Bronchial epithelial cell (primary cell): ENCODE measurements around the gene ASPSCR1. TPM values are rescaled to one million over a fixed set of nuclear protein-coding genes. Genes with fewer than 3 reads are reported as not detected.

Experiments used
- DNase-seq: peaks from one replicate; pipeline ENCODE4 v3.0.0-alpha.2; 2010; ENCODE audit warnings: low read depth
- FAIRE-seq: peaks from 2 replicates; lab custom pipeline; 2011; peaks lifted over from hg19 to GRCh38; lab: Jason Lieb, UNC
- H3K27me3 ChIP-seq: 2 replicates; pipeline ENCODE4 v1.5.1; 2011; ENCODE audit warnings: low read length; ENCODE audit not compliant: control insufficient read depth, insufficient read depth
- H3K36me3 ChIP-seq: 2 replicates; pipeline ENCODE4 v1.5.1; 2011; ENCODE audit warnings: low read length; ENCODE audit not compliant: control insufficient read depth, insufficient read depth
- H3K4me3 ChIP-seq: 2 replicates; pipeline ENCODE4 v1.5.1; 2011; ENCODE audit warnings: mild to moderate bottlenecking, low read depth, low read length, control low read depth
- CTCF ChIP-seq: IDR thresholded peaks from 2 replicates; pipeline ENCODE4 v1.5.1; 2011; ENCODE audit warnings: mild to moderate bottlenecking, moderate library complexity, low read length, control low read depth, inconsistent platforms; ENCODE audit not compliant: insufficient read depth, severe bottlenecking
- total RNA-seq: library from RNA; depleted of rRNA; stranded (reverse); fragments of >200 nt; gene quantifications from 2 replicates; pipeline ENCODE4 v1.2.1, GENCODE V29; 2014

The ASPSCR1 gene
- total RNA-seq, 1 donor from 2014 or later: 22.6 TPM

GRCh38 chr17:82060614-82061013, 83.2 kb downstream of the ASPSCR1 start:
- FAIRE-seq (peak; percentile 13), DNase-seq (no peak)
- no peak for TF ChIP-seq CTCF
- Histone ChIP-seq H3K36me3 (peaks cover 52% of the 10 kb centered on the region), H3K27me3 (no peaks in the 10 kb centered on the region), H3K4me3 (no peak overlapping the region)

DNA sequence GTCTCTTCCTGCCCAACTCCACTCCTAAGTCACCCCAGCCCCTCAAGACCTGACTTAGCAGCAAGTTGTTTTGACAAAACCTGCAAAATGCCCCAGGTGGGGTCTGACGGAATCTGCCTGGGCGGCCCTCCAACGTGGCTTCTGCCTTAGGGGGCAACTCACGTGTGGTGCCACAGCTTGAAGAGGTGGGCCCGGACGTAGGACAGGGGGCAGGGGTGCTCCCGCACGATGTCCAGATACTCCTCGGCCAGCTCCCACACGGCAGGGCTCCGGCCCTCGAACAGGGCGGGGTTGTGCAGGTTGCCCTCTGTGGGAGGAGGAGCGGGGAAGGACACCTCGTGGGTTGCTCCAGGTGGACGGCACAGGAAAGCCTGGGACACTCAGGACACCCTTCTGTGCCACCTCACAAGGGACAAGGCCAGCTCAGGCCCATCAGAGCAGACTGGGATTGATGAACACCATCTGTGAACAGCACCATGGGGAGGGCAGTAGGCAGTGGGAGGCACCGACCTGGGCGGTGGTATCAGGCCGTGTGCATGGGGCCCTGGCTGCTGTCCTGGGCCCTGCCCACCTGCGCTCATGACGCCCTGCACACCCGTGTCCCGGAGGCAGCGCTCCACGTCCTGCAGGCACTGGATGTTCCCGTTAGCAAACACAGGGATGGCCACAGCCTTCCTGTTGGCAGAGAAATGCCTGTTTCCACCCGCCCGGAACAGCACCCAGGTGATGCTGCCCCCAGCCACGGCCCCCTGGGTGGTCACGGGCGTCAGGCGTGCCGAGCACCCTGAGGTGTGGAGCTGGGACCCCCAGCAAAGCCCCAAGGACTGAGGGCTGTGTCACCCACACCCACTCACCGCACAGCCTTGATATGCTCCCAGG, 83.9 kb downstream of the ASPSCR1 start:
- no peaks in the 10 kb centered on the region for H3K27me3 ChIP-seq
- peaks cover 46% of the 10 kb centered on the region for H3K36me3 ChIP-seq
- no peak for FAIRE-seq
- DNase-seq: no peak
- no peak overlapping the region for H3K4me3 ChIP-seq
- TF ChIP-seq CTCF: no peak

DNA sequence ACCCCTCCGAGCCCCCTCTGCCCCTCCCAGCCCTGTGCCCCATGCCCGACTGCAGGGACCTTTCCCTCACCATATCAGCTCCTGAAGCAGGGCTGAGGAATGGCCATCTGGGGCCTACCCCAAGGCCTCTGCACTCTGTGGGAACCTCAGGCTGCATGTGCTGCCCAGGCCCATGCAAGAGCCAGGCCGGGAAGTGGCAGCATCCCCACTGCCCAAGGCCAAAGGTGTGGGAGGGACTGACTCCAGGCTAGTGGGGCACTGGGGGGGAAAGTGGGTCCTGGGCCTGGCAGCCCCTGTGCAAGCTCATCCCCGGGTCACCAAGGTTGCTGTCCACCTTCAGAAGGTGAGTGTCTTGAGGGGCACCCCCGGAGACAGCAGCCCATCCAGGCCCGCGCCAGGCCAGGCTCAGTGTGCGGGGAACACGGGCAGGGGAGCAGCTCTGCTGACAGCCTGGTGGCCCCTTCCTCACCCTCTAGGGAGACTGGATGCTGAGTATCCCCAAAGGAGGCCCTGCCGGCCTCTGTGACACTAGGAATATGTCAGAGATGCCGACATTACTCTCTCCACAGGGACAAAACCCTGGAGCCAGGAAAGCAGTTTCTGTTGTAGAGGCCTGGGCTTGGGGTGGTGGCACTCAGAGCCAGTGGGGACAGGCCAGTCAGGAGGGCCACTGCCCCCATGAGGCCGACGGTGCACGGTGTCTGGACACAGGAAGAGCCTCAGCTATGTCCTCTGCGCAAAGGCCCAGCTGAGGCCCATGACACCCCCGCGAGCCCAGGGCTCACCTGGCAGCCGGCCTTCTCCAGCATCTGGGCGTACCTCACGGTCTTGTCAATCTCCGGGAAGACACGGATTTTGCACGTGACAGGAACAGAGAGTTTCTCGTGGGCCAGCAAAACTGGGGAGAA, 84.9 kb downstream of the ASPSCR1 start:
- Histone ChIP-seq H3K36me3 (peaks cover 39% of the 10 kb centered on the region), H3K4me3 (no peak overlapping the region), H3K27me3 (no peaks in the 10 kb centered on the region)
- DNase-seq: no peak
- no peak for FAIRE-seq
- TF ChIP-seq CTCF: no peak

- Histone ChIP-seq H3K27me3 (no peaks in the 10 kb centered on the region), H3K4me3 (no peak overlapping the region), H3K36me3 (peaks cover 39% of the 10 kb centered on the region)
- TF ChIP-seq CTCF: no peak
- DNase-seq (no peak), FAIRE-seq (no peak)
Observed at GRCh38 chr17:82062984-82063368, 85.5 kb downstream of the ASPSCR1 start.

DNA sequence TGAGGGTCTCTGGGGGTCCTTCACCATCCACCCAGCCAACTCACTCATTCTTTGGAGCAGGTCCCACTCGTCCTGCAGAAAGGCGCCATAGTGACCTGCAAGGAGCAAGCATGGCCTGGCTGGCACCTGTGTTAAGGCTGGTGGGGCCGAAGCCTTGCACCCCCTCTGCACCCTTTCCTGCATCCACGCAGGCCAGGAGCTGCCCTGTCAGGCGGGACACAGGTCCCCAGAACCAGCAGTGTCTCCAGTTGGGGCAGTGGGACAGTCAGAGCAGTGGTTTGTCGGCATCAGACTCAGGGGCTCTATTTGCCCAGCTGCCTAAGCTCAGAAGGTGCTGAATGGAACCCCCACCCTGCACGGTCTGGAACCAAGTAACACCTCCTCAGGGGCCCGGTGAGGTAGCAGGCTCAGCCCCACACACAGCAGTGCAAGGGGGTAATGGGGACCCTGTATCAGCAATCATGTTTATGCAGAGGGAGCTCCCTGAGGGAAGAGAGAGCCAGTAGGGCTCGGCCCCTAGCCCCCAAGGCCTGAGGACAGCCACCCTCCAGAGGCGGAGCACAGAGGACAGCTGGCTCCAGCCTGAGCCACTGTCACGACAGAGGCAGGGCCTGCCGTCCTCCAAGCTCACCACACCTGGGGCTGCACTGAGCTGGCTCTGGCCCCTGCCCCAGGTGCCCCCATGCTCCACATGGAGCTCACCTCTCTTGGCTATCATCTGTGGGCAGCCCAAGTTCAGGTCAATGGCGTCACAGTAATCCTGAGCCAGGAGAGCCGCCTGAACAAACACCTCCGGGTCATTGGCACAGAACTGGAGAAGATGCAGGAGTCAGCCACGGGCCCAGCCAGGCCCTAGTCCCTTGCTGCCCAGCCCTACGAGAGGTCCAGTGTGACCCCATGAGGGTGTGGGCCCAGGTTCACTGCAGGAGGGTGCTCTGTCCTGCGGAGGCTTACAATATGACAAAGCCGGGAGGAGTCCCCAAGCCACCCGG, 86.3 kb downstream of the ASPSCR1 start:
- no peak for FAIRE-seq
- no peak overlapping the region for H3K4me3 ChIP-seq

More for the DNA sequence above, 86.3 kb downstream of the ASPSCR1 start:
- TF ChIP-seq CTCF: no peak
- no peak for DNase-seq
- no peaks in the 10 kb centered on the region for H3K27me3 ChIP-seq
- H3K36me3 ChIP-seq: peaks cover 37% of the 10 kb centered on the region
